HG03354 (cell line): ENCODE data around the gene SORCS1.
"Not testable (repeated sequence)": the region's sequence is repeated elsewhere in the genome, so short reads cannot be mapped to it uniquely, and the experiment has no call there.

Experiments
- ATAC-seq: cut with Tn5 transposase; IDR thresholded peaks from one replicate; pipeline ENCODE4 v1.9.1; 2021; ENCODE audit warnings: mild to moderate bottlenecking; ENCODE audit not compliant: unreplicated experiment, poor library complexity, severe bottlenecking

Gene SORCS1

DNA sequence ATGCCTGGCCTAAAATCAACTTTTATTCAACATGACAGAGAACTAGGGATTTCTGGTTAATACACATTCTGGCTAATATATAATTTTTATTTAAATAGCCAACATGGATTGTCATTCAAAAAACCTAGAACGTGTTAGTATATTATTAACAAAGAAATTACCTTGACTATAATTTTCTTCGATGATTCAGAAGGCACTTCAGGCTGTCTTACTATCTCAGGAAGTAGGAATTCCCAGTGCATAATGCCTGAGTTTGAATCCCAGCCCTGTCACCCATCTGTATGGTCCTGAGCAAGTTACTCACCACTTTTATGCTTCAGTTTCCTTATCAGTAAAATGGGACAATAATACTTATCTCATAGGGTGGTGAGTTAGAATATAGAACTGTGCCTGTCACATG, 106.2 kb downstream of the SORCS1 start:
- ATAC-seq: no peak

DNA sequence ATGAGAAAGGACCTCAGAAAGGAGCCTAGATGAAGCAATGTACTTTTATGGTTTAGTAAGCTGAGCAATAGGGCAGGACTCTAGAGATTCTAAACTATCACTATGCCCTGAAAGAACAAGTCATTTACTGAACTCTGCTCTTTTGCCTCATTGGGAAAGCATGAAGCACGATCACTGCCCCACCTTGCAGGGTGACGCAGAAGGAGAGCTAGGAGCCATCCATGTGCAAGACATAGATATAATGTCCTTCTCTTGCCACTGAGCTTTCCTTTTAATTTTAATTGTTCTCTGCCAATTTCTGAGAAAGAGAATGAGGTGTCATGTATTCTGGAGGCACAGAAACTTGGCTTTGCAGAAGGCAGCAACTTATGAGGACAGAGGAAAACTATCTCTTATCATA, 108.3 kb downstream of the SORCS1 start:
- ATAC-seq: no peak

DNA sequence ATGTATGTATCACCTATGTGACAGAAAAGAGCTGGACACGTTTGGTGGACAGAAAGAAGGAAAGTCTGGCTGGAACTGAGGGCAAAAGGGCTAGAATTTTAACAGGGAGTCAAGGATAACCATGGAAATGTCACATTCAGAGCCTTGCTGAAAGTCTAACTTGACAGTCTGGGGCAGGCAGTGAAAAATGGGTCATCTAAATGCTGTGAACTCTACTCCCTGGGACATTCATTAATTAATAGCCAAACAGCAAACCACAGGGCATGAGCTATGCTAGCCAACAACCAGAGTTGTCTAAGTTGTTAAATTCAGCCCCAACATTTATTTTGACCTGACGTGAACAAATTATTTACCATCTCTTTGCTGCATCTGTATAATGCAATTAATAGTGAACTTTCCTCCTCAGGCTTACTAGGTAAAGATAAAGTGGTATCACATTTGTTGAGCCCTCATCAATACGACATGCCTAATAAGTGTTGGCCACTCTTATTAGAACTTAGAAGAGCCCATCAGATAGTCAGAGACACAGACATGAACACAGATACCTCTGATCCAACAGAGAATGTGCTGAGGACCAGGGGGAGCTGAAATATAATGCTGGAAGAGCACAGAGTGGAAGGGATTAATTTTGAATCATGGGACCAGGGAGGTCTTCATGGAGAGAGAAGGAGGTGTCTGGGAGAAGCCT, 109.9 kb downstream of the SORCS1 start:
- no peak for ATAC-seq

DNA sequence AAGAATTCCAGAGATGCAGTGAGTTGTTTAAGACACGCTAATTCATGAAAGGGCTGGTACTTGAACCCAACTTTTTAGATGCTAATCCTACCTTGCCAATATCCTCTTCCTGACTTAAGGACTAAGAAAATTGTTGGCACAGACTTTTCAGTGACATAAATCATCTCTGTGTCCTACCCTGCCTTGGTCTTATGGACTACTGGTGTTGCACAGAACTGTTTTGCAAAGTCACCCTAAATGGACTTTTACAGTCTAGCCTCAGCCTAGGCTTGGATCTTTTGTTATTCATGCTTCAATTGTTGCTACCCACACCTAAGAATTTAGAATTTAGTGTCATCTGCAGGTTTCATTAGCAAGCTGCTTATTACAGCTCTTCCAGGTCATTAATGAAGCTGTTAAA, 112.7 kb downstream of the SORCS1 start:
- ATAC-seq: no peak

DNA sequence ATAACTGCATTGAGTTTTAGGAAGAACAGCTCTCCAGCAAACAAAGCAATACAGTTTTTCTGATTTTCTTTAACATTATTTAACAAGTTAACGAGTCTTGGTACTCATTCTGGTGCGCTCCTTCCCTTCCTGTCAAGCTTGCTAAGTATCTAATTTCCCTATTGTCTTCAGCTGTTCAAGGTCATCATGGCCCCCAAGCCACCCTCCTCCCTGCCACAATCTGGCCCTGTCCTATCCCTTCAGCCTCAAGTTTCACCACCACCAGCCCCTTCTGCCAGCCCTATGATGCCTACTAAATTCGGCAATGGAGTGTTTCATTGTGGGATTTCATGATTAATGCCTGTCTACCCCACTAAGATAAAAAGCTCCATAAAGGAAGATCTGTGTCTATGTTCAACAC, 121.0 kb downstream of the SORCS1 start:
- no peak for ATAC-seq

DNA sequence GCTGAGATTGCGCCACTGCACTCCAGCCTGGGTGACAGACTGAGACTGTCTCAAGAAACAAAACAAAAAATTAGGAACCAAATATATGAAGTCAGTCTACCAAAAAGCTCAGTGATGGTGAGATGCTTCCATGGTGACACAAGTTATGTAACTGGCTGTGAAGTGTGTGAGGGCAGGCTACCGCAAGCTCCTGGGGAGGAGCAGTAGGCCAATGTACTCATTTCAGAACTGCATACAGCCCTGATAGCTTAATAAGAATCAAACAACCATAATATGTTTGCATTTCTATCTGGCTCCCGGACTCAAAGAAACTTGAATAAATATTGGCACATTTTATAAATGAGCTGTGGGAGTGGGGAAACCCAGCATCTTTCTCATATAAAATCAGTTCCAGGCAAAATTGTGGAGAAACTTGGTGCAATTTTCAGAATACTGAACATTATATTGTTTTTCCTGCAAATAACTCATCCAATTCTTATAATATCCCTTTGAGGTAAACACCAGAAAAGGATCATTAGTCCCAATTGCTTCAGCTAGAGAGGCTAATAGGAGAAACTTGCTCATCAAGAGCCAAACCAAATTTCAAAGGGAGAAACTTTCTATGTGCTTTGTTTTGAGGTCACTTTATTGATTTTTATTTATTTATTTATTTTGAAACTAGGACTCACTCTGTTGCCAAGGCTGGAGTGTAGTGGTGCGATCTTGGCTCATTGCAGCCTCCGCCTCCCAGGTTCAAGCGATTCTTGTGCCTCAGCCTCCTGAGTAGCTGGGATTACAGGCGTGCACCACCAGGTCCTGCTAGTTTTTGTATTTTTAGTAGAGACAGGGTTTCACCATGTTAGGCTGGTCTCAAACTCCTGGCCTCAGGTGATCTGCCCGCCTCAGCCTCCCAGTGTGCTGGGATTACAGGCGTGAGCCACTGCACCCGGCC, 127.0 kb downstream of the SORCS1 start:
- no peak for ATAC-seq

DNA sequence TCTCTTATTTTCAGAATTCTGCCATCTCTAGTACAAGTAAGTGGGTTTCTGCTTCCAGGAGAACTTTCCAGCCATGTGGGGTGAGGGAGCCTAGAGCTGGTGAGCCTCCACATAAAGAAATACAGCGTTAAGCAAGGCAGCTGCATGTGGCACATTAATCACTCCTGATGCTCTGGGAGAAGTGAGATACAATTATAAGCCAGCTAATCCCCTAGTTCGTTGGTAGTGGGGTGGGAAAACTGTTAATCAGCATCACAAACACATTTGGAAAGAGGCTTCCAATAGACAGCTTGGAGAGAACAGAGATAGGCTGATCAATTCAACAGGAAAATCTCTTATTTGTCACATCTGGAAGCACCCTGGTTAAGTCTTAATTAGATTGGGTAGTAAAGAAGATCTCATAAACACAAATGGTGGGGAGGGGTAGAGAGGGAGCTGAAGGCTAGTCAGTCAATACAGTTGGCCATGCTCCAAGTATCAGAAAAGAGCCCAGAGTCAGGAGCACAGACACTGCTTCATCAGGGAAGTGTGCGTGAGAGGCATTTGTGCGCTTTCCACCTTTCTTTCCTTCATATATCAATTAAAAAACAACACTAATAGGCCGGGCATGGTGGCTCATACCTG, 130.6 kb downstream of the SORCS1 start:
- ATAC-seq: no peak

DNA sequence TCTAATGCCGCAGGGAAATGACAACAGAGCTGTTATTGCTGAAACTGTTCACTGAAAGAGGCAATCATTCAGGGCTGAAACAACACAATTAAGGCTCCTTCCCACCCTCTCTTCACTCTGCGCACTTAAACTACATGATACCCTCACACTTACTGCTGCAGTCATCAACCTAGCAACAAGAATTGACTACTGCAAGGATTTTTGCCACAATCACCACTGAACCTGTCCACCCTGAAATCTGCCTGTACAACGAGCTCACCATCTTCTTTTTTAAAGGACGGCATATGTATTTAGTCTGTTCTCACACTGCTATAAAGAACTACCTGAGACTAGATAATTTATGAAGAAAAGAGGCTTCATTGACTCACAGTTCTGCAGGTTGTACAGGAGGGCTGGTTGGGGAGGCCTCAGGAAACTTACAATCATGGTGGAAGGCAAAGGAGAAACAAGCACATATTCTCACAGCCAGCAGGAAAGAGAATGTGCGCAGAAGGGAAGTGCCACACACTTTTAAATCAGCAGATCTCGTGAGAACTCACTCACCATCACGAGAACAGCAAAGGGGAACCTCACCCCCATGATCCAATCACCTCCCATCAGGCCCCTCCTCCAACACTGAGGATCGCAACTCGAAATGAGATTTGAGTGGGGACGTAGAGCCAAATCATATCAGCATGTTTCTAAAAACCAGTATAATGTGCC, 131.7 kb downstream of the SORCS1 start:
- ATAC-seq: no peak

DNA sequence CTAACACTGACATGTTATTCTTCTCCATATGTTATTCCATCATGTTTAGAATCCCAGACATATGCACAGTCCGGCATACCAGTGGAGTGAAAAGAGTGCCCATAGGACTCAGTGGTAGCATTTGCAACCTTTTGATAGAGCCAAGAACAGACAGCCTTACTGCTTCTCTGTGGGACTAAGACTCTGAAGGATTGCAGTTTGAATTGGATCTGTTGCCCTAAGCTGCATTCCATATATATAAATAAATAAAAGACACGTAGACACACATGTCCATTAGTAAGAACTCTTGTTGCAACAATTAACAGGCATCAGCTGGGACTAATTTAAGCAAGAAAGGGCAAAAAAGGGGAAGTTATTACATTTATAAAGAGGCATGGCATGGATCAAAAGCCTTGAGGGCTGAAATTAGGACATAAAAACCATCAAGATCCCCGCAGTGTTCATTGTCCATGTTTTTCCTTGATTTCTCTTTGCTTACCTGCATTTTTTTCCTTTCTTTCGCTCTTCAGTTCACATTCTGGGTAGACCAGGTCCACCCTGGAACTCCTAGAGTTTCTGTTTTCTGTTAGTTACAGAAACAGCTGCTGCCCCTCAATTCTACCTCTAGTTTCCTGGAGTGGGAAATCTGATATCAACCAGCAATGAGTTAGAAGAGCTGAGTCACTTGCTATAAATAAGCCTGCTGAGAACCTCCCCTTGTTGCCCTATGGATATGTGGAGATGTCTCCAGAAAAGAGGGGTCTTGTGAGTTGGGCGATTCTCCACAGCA, 132.4 kb downstream of the SORCS1 start:
- ATAC-seq: no peak

DNA sequence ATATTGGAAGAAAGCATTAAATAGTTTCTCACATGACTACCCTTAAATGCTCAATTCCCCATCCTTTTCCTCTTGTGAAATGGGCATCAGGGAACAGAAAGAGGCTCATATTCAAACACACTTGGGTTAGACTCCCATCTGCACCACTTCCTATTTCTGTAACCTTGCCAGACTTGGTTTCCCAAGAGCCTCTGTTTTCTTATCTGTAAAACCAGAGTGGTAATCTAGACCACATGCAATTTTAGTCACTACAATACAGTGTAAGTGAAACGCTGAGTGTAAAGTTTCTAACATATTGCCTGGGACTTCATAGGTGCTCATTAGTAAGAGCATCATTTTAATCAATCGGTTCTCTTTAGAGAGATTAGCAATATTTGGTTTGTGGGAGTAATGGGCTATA, 136.3 kb downstream of the SORCS1 start:
- no peak for ATAC-seq

DNA sequence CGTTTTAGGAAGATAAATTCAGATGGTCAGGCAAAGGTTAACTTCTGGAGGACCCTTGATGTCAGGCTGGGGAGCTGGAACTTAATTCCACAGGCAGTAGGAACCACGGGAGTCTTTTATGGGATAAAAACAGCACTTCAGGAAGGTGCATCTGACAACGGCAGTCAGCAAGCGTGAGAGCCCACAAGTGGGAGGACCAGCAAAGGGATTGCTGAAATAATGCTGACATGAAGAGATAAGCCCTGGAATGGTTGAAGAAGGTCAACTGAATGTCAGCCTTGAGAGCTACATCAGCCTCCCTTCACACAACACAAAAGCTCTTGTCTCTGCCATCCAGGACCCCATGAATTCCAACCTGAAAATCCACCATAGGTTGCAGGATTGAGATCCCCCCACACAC, 138.8 kb downstream of the SORCS1 start:
- ATAC-seq: no peak

DNA sequence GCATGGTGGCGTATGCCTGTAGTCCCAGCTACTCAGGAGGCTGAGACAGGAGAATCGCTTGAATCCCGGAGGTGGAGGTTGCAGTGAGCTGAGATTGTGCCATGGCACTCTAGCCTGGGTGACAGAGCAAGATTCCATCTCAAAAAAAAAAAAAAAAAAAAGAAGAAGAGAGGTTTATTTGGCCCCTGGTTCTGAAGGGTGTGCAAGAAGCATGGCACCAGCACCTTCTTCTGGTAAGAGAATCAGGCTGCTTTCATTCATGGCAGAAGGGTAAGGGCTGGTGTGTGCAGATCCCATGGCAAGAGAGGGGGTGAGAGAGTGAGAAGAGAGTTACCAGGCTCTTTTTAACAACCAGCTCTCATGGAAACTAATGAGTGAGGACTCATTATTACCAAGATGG, 140.5 kb downstream of the SORCS1 start:
- ATAC-seq: not testable (repeated sequence)

DNA sequence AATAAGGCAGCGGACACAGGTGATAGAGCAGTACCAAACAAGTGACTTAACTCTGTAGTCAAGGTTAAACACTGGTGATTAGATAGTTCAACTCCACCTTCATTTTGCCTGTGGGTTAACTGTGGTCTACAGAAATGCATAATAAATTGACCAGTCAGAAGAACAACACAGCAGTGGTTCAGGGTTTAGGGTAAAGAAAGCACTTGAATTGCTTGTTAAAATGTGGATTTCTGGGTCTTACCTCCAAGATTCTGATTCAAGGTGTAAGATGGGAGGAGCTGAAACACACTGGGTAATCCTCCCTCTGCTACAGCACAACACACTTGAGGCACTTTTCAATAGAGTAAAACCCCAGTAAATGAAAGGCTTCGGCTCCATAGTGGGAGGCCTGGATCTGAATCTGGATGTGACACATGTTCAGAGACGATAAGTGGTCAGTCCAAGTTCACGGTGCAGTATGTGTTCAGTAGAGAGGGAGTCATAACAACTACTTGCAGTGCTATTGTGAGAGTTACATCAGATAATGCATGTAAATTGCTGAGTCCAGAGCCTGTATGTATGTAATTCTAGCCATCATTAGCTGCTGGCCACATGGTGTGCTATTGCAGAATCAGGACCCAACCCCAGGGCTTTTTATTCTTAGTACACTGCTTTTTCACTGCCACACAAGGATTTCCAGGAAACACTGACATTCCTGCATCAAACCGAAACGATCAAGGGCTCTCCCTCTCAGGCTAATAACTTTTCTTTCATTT, 141.7 kb downstream of the SORCS1 start:
- ATAC-seq: no peak

DNA sequence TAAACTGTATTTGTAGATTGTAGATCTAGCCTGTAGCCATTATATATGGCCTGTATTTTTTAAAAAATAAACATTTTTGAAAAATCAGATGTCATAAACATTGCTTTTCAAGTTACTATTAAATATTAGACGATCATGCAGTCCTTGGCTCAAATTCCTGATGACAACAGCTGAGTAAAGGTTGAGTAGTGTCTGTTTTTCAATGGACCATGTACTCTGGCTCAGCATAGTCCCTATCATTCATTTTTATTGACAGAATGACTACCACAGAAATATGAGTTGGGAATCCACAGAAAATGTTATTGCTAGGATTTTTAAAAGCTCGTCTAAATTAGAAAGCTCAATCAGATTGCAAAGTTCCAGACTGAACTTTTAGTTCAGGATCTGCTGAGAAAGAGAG, 145.4 kb downstream of the SORCS1 start:
- ATAC-seq: no peak

DNA sequence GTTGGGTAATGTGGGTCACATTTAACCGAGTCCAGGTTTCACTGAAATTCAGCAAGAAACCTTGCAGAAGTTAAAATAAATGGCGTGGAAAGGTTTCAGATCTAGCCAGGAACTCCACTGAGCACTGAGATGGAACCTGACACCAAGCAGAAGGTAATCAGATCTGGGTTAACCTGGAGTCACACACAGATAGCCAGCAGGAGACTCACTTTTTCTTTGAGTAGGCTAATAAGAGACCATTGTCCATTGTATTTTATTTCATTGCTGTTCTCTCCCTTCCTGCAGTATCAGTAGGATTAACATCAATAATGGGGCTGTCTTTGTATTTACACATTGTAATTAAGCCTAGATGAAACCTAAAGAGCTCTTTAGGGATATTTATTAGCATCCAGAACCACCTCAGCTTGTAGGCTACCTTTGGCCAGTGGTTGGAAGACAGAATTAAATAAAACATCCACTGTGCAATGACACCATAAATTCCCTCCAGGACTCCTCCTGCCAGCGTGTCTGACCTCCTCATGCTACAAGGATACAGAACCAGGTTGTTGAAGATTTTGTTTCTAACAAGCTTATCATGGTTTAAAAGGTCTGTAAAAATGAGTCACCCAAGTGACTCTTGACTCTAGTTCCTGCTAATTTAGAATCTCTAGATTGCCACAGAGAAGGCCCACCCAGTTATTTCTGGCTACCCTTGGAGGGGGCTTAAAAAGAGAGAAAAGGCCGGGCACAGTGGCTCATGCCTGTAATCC, 151.1 kb downstream of the SORCS1 start:
- no peak for ATAC-seq

DNA sequence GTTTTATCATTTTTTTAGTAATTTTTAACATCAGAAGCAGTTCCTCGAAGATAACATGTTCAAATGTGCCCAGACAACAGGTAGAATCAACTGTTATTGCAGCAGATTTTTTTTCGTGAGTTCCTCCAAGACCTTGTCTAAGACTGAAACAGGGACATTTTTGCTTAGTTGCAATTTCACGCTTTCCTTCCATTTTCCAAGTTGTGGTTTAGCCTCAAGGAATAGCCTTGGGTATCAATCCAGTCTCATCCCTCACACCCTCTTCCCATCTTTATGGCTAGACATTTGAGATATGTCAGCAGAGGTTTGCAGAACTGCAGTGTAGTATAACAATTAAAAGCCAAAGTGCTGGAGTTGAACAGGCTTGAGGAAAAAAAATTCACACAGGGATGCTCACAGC, 152.5 kb downstream of the SORCS1 start:
- ATAC-seq: no peak

DNA sequence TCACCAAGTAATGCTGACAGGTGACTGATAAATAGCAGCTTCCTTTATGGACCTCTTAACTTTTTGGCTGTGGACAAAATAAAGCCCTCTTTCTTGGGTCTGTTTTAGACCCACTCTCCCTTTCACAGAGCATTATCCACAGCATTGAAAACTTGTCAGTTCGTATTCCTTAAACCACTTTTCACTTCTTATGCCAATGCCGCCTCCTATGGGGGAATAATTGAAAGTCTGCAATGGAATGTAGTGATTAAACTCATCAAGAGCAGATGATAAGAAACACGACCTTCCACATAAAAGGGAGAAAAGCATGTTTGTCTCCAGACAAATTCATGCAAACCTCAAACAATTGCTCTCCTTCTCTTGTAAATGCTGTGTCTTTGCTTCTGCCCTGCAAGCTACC, 153.4 kb downstream of the SORCS1 start:
- no peak for ATAC-seq

DNA sequence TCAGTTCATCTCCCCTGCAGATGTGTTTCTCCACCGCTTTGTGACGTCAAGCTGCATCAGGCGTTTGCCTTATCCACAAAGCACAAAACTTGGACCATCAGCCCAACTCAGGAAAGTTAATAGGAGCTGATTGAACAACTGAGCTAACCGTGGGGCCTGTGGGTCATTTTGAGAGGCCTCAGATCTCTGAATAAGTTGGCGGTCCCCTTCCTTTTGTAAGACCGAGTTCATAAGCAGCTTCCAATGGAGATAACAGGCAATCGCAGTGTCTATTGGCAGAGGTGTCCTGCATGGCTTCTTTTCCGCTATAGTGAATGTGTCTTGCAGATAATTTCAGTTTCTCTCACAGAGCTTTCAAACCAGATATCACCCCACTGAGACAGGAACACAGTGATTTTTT, 154.0 kb downstream of the SORCS1 start:
- no peak for ATAC-seq
